UCSD-AML1 (cell line): ENCODE measurements around the gene DUSP7.
"Not testable (repeated sequence)": the region's sequence is repeated elsewhere in the genome, so short reads cannot be mapped to it uniquely, and the experiment has no call there.

Experiments
- DNase-seq: peaks from one replicate; lab custom pipeline; 2025; ENCODE audit not compliant: unreplicated experiment; lab: John Stamatoyannopoulos, UW

Gene DUSP7

DNA sequence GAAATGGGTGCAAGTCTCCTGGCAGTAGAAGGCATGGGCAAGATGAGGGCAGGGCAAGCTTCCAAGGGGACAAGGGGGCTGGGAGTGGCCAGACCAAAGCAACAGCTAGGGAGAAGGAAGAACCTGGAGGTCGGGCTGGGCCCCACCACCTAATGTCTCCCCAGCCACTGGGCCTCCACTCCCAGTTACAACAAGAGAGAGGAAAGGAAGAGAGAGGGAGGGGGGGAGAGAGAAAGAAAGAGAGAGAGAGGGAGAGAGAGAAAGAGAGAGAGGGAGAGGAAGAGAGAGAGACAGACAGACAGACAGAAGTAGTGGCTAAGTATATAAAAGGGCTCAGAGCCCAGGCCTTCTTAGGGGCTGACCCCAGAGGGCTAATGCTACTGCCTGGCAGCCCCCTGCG, 6.9 kb downstream of the DUSP7 start:
- no peak for DNase-seq

DNA sequence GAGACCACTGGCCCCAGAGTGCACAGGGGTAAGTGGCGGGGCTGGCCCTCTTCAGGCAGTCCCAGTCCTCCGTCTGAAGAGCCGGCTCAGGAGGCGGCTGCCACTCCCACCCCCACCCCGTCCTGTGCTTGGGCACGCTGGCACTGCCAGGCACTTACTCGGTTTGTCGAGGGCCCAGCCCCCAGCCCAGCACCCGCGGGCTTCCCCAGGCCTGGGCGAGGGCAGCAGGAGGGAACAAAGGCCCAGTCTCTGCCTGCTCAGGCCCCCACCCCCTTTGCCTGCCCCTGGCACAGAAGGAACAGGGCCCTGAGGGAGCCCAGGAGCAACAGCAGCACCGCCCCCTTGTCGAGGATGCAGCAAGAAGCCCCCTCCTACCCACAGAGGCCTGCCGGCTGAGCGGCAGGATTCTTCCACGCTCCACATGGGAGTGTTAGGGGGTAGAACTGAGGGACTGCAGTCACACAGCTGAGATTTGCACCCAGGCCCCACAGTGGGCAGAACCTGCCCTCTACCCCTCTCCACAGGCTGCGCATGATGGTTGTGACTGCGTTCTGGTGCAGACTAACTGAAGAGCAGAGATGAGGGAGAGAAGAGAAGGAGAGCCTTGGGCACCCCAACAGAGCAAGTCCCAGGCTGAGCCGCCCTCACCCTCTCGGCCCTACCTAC, 8.9 kb downstream of the DUSP7 start:
- no peak for DNase-seq

DNA sequence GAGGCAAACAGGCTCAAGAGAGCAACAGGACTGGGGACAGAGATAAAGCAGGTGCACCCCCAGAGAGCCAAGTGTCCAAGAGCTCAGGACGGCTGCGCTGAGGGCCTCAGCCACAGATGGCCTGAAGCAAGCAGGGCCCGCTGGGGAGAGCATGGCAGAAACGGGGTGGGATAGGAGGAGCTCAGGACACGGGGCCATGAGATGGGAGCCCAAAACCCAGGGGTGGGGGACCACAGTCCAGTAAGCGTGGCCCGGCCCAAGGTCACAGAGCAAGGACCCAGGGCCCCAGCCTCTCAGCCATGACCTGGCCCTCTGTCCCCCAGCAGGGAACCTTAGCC, 9.5 kb downstream of the DUSP7 start:
- DNase-seq: no peak

DNA sequence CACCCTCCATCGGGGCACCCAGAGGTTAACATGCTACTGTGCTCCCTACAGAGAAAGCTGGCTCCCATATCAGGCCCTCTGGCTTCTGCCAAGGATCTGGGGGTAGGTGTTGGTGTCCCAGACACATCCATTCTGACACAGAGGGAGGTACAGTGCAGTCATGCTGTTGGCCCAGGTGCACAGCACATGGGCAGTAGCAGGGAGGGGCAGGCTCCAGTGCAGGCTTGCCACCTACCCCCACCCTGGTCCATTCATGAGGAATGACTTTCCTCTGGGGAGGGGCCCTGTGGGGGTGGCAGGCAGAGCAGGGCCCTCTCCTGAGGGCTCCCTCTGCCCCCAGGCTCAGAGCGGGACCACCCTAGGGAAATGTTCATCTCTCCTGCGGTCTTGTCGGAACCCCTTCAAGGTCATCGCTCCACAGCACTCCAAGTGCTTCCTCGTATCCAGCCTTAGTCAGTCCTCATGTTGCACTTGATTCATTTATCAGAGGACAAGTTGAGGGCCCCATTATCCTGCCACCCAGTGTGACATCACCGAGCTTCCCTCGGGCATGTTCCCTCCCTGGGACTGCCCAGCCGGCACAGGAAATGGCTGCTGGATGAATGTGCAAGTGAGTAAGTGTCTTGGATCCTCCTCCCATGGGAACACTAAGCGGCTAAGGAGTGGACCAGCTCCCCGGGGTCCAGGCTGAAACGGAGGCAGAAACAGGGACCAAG, 10.0 kb downstream of the DUSP7 start:
- no peak for DNase-seq

DNA sequence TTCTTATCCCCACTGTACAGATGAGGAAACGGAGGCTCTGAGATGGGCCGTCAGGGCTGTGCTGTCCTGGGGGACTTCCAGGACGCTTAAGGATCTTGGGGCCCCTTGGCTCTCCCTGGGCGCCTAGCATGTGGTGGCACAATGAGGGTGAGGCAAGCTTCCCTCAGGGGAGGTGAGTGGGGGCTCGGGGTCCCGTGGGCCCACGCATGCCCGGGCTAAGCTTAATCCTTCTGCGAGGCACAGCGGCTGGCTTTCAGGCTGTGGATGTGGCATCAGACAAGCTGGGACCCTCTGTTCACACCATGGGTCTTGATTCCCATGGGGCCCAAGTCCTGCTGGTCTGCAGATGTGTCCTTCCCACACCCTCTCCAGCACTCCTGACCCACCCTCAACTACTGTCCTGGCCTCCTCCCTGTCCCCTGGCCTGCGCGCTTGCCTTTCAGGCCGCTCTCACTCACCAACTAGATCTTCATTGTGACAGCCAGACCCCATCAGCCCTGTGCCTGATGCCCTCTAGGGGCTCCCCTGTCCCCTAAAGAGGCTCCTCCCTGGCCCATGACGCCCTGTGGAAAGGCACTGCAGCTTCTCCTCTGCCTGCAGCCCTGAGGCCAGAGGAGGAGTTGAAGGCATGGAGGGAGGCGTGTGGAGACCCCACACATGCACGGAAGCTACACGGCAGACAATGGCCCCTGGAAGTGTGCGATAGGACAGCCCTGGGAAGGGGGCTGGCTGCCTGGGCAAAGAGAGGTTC, 11.3 kb downstream of the DUSP7 start:
- no peak for DNase-seq

DNA sequence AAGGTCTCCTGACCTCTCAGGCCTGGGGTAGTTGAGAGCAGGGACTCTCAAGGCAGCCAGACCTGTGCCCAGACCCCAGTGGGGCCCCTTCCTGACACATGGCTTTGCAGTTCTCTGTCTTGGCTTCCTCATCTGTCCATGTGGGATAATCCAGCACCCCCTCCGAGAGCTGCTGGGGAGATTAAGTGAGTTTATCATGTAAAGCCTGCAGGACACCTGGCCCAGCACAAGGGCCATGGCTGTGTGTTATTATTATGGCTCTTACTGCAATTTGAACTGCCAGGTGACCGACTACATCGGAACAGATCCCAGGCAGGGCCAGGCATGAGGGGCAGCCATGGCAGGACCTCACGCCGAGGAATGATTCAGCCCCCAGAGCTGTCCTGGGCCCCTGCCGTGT, 12.6 kb downstream of the DUSP7 start:
- no peak for DNase-seq

DNA sequence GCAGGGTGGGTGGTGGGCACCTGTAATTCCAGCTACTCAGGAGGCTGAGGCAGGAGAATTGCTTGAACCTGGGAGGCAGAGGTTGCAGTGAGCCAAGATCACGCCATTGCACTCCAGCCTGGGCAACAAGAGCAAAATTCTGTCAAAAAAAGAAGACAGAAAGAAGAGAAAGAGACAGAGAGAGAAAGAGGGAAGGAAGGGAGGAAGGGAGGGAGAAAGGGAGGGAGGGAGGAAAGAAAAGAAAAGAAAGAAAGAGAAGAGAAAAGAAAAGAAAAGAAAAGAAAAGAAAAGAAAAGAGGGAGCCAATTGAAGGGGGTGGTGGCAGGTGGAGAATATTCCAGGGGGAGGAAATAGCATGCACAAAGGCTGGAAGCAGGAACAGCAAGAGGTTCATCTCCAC, 13.3 kb downstream of the DUSP7 start:
- DNase-seq: not testable (repeated sequence)

DNA sequence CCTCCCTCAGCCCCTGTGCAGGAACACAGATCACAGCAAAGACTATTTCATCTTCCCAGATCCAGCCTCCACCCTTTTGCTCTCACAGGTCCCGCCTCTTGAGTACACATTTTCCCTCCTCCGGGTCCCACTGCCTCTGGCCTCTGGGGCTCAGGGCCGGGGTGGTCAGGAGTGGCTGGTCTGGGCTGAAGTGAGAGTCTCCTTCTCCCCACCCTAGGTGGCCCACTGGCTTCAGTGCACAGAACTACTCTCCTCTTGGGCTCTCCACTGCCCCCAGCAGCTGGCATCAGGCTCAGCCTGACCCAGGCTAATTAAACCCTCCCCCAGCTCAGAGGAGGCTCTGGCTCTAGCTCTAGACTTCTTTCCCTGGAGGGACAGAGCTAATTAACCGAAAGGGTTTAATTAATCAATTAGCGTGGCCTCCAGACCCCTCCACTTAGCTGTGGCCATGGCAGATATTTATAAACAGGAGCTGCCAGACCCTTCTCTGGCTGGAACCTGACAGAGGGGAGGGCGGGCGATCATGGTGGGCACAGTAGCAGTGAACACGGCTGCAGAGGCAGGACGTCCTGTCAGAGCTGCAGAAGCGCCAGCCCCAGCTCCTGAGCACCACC, 15.1 kb downstream of the DUSP7 start:
- peak; percentile 45 for DNase-seq

DNA sequence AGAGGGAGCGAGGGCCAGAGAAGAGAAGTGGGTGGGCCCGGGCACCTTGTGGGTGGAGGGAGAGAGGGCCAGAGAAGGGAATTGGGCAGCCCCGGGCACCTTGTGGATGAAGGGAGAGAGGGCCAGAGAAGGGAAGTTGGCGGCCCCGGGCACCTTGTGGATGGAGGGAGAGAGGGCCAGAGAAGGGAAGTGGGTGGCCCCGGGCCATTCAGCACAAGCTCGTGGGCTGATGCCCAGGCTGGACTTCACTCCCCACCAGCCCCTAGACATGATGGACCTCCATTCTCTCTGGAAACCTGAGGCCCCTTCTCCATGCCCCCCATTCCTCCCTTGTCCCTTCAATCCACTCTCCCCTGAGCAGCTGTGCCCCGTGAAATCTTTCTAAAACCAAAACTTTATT, 15.8 kb downstream of the DUSP7 start:
- DNase-seq: no peak

DNA sequence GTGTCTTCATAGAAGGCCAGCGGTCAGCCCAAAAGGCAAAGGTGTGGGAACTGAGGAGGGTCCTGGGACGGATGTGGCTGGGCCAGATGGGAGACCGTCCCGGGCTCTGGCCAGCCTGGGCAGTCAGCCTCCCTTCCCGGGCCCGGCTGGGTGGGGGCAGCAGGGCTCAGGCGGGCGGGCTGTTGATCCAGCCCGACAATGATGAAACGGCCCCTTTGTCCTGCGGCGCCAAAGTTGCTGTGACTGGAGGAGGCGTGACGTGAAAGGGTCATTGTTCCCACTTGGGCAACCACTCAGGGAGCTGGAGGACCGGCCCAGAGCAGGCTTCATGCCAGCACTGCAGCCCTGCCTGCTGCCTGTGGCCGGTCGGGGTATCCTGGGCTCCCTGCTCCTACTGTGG, 16.5 kb downstream of the DUSP7 start:
- no peak for DNase-seq

DNA sequence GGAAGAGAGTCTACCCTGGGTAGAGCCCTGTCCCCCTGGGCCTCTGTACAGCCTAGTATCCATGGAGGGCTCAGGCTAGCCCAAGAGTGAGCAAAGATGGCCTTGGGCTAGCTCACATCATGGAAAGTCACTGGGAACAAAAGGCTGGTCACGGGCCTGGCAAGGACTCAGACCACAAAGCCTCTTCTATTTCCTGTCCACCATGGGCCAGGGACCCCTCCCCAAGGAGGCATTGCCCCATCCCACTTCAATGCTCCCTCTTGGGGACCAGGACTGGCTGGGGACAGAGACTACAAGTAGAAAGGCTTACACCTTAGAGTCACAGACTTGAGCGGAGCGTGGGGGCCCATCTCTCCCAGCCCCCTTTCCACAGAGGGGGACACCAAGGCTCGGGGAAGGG, 16.9 kb downstream of the DUSP7 start:
- no peak for DNase-seq

DNA sequence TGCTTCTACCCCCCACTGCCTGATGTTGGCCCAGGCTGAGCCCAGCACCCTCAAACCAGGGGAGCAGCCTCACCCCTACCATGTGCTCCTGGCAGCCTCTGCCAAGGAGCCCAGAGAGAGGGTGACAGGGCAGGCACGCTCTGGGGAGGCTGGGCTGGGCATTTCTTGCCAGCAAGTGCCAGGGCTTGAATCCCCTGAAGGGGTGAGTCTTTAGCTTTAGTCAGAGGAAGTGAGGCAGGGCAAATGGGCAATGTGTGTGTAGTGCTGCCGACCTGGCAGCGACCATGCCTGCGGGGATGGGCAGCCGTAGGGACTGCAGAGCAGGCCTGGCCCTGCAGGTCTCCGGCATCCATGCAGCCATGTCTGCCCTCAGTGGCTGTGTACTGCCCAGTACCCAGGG, 18.1 kb downstream of the DUSP7 start:
- DNase-seq: no peak

DNA sequence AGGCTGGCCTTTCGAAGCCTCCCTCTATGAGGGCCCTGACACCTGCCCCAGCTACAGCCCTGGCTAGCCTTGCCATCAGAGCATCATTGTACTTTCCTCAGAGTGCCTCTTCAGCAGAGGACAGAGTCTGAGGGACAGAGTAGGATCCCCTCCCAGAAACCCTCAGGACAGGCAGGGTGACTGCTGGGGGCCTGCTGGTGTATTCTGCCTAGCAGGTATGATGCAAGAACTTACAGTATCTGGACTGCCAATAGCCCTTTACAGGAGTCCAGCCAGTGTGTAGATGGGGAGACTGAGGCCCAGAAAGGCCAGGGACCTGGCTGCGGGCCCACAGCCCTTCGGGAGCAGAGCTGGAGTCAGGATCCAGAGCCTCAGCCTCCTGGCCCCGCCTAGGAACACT, 19.1 kb downstream of the DUSP7 start:
- DNase-seq: no peak

DNA sequence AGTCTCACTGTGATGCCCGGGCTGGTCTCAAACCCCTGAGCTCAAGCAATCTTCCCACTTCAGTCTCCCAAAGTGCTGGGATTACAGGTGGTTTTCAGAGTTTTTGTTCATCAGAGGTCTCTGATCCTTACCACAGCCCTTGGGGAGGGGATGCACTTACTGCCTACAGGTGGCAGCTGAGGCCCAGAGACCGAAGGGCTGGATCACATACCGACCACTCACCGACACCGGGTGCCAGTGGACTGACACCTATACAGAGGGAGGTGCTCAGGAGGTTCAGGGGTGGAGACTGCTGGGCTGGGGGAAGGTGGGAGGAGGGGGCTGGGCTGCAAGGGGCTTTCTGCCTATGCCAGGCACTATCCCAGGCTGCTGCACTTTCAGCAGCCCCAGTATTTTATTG, 19.5 kb downstream of the DUSP7 start:
- DNase-seq: no peak

DNA sequence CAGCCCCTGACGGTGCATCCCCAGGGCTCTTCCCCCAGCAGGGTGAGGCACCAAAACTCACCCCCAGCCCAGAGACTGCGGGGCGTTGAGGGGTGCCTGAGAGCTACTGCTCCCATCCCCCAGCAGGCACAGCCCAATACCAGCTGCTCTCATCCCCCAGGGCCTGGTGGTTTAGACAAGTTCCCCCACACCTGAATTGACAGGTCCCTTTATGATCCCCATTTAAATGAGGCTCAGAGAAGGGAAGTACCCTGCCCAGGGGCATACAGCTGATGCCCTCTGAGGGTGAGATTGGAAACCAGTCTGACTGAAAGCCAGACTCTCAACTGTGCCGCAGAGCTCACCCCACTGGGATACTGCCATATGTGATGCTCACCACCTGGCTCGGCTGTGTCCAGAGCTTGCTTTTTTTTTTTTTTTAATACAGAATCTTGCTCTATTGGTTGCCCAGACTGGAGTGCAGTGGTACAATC, 20.1 kb downstream of the DUSP7 start:
- DNase-seq: no peak

DNA sequence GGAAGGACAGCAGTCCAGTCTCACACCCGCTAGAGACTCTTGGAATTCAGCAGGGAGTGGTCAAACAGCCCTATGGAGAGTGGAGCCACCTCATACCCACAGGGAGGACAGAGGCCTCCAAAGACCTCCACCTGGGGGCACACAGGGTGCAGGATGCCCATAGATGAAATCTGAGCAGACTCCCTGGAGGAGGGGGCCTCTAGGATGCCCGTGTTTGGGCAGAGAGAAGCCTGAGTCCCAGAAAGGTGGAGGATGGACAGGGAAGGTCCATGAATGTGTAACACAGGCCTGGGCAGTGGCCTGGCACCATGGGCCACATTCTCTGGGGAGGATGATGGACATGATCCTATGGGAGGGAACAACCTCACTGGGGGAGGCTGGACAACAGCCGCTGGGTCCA, 21.7 kb downstream of the DUSP7 start:
- DNase-seq: no peak

DNA sequence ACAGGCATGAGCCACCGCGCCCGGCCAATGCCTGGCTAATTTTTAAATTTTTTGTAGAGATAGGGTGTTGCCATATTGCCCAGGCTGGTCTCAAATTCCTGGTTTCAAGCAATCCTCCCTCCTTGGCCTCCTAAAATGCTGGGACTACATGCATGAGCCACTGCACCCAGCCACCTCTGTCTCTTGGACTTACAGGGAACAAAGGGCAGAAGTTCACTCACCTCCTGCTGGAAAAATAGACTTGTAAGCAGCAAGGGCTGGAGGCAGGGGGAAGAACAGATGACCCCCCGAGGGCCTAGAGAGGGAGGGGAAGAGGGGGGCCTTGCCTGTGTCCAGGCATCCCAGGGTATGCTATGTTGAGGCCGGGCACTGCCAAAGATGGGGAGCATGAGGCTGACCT, 22.2 kb downstream of the DUSP7 start:
- DNase-seq: no peak

DNA sequence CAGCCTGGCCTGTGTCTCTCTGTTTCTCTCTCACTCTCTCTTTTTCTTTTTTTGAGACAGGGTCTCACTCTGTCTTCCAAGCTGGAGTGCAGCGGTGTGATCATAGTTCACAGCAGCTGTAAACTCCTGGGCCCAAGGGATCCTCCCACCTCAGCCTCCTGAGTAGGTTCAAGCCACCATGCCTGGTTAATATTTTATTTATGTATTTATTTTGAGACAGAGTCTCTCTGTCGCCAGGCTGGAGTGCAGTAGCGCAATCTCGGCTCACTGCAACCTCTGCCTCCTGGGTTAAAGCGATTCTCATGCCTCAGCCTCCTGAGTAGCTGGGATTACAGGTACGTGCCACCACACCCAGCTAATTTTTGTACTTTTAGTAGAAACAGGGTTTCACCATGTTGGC, 22.6 kb downstream of the DUSP7 start:
- not testable (repeated sequence) for DNase-seq

DNA sequence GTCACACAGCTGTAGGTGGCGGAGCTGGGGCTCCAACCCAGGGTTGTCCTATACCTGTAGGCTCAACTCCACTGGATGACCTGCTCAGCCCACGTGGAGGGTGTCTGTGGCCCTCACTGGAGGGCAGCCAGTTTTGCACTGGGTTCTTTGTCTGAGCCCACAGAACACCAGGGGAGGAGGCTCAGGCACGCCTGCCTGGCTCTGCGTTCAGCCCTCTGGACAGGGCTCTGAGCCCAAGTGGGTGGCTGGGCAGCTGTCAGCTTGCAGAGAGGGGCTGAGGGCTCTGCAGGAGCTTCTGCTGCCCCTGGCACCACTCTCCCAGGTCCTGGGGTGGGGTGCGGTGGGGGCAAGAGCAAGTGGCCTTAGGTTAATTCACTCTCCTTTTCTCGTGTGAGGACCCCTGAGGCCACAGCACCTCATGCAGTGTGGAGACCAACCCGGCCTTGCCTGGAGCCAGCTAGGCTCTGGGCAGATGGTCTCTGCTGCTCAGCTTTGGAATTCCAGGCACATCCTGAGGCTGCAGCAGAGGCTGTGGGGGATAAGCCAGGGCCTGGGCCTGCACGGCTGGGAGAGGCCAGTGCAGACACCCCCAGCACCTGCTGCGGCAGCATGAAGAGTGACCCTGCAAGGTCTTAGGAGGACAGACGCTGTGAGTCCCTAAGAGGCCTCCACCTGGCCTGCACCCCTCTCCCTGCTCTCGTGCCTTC, 23.5 kb downstream of the DUSP7 start:
- no peak for DNase-seq

DNA sequence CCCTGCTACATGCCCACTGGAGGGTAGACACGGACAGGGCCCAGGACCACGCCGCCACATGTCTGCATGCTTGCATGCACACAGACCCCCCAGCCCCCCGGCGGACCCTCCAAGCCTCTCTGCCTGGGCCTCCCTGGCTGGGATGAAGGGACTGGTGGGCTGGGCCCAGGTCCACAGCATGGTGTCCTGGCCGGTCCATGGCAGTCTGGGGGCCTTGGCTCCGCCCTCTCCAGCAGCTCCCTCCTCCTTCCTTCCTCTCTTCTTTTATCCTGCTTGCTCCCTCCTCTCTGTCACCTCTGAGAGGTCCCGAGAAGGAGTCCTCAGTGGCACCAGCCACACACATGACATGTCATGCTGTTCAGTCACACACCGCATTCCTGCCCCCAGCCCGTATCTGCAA, 24.5 kb downstream of the DUSP7 start:
- DNase-seq: no peak

DNA sequence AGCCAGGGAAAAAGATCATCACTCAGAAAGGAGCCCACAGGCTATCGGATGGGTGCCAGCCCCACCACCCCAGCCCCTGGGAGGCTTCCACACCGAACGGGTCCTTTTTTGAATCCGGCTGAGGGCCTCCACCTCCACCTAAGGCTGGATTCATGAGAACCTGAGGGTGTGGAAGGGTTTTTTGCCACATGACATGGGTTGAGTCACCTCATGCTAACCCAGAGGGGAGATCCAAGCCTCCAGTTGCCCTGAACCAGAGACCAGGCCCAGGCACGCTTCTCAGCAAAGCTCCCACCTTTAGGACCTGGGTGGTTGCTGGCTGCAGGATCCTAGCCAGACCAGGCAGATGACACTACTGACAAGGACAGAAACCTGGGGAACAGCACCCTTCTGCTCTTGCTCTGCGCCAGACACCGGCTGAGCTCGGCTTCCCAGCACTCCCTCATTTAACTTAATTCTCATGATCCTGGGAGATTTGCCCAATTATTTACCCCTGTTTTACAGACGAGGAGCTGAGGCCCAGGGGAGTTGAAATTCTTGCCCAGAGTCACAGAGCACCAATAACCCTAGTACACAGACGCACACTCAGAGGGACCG, 25.6 kb downstream of the DUSP7 start:
- DNase-seq: no peak
